SK-N-SH treated with all-trans-retinoic acid at 6 μM for 48 hours (cell line): ENCODE measurements around the gene CEP250.

Experiments used
- ATAC-seq: fragments of 200-7000 bp; cut with Tn5 transposase; 3 replicates; pipeline ENCODE4 v1.9.1; 2020; ENCODE audit warnings: mild to moderate bottlenecking, moderate library complexity
- ARNTL ChIP-seq: fragments of 450-650 bp; formaldehyde crosslinking; IDR thresholded peaks from 2 replicates; pipeline ENCODE4 v1.5.0; 2020; ENCODE audit warnings: low read depth, mild to moderate bottlenecking, moderate library complexity, borderline replicate concordance
- BACH2 ChIP-seq: fragments of 250-450 bp; sonication (Bioruptor Pico); IDR thresholded peaks from 2 replicates; pipeline ENCODE4 v1.9.0; 2021; ENCODE audit warnings: mild to moderate bottlenecking, borderline replicate concordance
- CREB5 ChIP-seq: fragments of 250-450 bp; sonication (Bioruptor Pico); IDR thresholded peaks from 2 replicates; pipeline ENCODE4 v1.5.1; 2020; ENCODE audit warnings: low read depth, mild to moderate bottlenecking, moderate library complexity
- CSDC2 ChIP-seq: fragments of 250-450 bp; sonication (Bioruptor Pico); IDR thresholded peaks from 2 replicates; pipeline ENCODE4 v1.5.0; 2020; ENCODE audit warnings: mild to moderate bottlenecking, moderate library complexity
- CSRNP3 ChIP-seq: fragments of 250-450 bp; sonication (Bioruptor Pico); IDR thresholded peaks from 2 replicates; pipeline ENCODE4 v1.5.1; 2021; ENCODE audit warnings: mild to moderate bottlenecking, moderate library complexity
- ESRRG ChIP-seq: fragments of 250-450 bp; sonication (Bioruptor Pico); IDR thresholded peaks from 2 replicates; pipeline ENCODE4 v1.6.1; 2021; ENCODE audit warnings: mild to moderate bottlenecking
- GLIS3 ChIP-seq: fragments of 250-450 bp; sonication (Bioruptor Pico); IDR thresholded peaks from 2 replicates; pipeline ENCODE4 v1.5.0; 2020; ENCODE audit warnings: mild to moderate bottlenecking, moderate library complexity
- POU6F1 ChIP-seq: fragments of 250-450 bp; sonication (Bioruptor Pico); IDR thresholded peaks from 2 replicates; pipeline ENCODE4 v1.8.0; 2021; ENCODE audit warnings: low read depth, mild to moderate bottlenecking, moderate library complexity, borderline replicate concordance
- PPARA ChIP-seq: fragments of 250-450 bp; sonication (Bioruptor Pico); IDR thresholded peaks from 2 replicates; pipeline ENCODE4 v1.5.0; 2020; ENCODE audit warnings: mild to moderate bottlenecking, borderline replicate concordance
- RARB ChIP-seq: fragments of 250-450 bp; sonication (Bioruptor Pico); IDR thresholded peaks from 2 replicates; pipeline ENCODE4 v1.8.0; 2021; ENCODE audit warnings: mild to moderate bottlenecking, moderate library complexity
- TCF4 ChIP-seq: fragments of 250-450 bp; sonication (Bioruptor Pico); IDR thresholded peaks from 2 replicates; pipeline ENCODE4 v1.8.0; 2021; ENCODE audit warnings: mild to moderate bottlenecking, moderate library complexity, borderline replicate concordance
- TOX ChIP-seq: fragments of 250-450 bp; sonication (Bioruptor Pico); IDR thresholded peaks from 2 replicates; pipeline ENCODE4 v1.8.0; 2021; ENCODE audit warnings: mild to moderate bottlenecking, moderate library complexity, borderline replicate concordance
- TSHZ2 ChIP-seq: fragments of 250-450 bp; sonication (Bioruptor Pico); IDR thresholded peaks from 2 replicates; pipeline ENCODE4 v1.5.0; 2020; ENCODE audit warnings: mild to moderate bottlenecking, moderate library complexity
- ZC3H10 ChIP-seq: fragments of 250-450 bp; sonication (Bioruptor Pico); IDR thresholded peaks from 2 replicates; pipeline ENCODE4 v1.5.1; 2021; ENCODE audit warnings: mild to moderate bottlenecking, moderate library complexity
- ZFP3 ChIP-seq: fragments of 250-450 bp; sonication (Bioruptor Pico); IDR thresholded peaks from 2 replicates; pipeline ENCODE4 v1.5.0; 2020; ENCODE audit warnings: mild to moderate bottlenecking, moderate library complexity
- ZFP30 ChIP-seq: fragments of 450-650 bp; formaldehyde crosslinking; IDR thresholded peaks from 2 replicates; pipeline ENCODE4 v1.5.0; 2022; ENCODE audit warnings: mild to moderate bottlenecking, moderate library complexity
- ZNF565 ChIP-seq: fragments of 450-650 bp; formaldehyde crosslinking; conservative IDR thresholded peaks from 2 replicates; pipeline ENCODE4 v1.5.0; 2020; ENCODE audit warnings: low read depth, mild to moderate bottlenecking, moderate library complexity
- ZNF70 ChIP-seq: fragments of 450-650 bp; formaldehyde crosslinking; IDR thresholded peaks from 2 replicates; pipeline ENCODE4 v1.5.0; 2020; ENCODE audit warnings: mild to moderate bottlenecking, moderate library complexity
- ZNF8 ChIP-seq: fragments of 450-650 bp; formaldehyde crosslinking; IDR thresholded peaks from 2 replicates; pipeline ENCODE4 v1.5.0; 2020; ENCODE audit warnings: mild to moderate bottlenecking, moderate library complexity

CEP250 gene

GRCh38 chr20:35560541-35560940 lies 105.1 kb downstream of the CEP250 start:
- ATAC-seq: no peak
- TF ChIP-seq GLIS3 (CRISPR knock-in tag): no peak
- TF ChIP-seq ZFP3 (CRISPR knock-in tag): no peak
- TF ChIP-seq PPARA (CRISPR knock-in tag): no peak
- TF ChIP-seq ZC3H10 (CRISPR knock-in tag): no peak
- TF ChIP-seq ZFP30: no peak
- no peak for TF ChIP-seq ZNF8 (CRISPR knock-in tag)
- no peak for TF ChIP-seq ZNF565 (CRISPR knock-in tag)
- TF ChIP-seq CSRNP3 (CRISPR knock-in tag): no peak
- TF ChIP-seq TSHZ2 (CRISPR knock-in tag): no peak

- TF ChIP-seq PPARA (CRISPR knock-in tag): no peak
- TF ChIP-seq ZNF8 (CRISPR knock-in tag): no peak
- TF ChIP-seq TCF4 (CRISPR knock-in tag): no peak
- no peak for TF ChIP-seq ZNF70 (CRISPR knock-in tag)
- TF ChIP-seq ZFP3 (CRISPR knock-in tag): no peak
- no peak for TF ChIP-seq ZFP30
- TF ChIP-seq POU6F1 (CRISPR knock-in tag): no peak
- TF ChIP-seq ESRRG (CRISPR knock-in tag): no peak
- no peak for TF ChIP-seq RARB
- no peak for TF ChIP-seq BACH2 (CRISPR knock-in tag)
- TF ChIP-seq TSHZ2 (CRISPR knock-in tag): no peak
- no peak for TF ChIP-seq ZC3H10 (CRISPR knock-in tag)
- no peak for TF ChIP-seq GLIS3 (CRISPR knock-in tag)
- no peak for TF ChIP-seq TOX
- TF ChIP-seq, all 23 proteins: peak for 0
- peak; percentile 86 for ATAC-seq
Observed at GRCh38 chr20:35561268-35561667, 105.9 kb downstream of the CEP250 start.

GRCh38 chr20:35561671-35562070 lies 106.3 kb downstream of the CEP250 start:
- ATAC-seq: no peak
- TF ChIP-seq POU6F1 (CRISPR knock-in tag) (no peak), ZC3H10 (CRISPR knock-in tag) (no peak), BACH2 (CRISPR knock-in tag) (no peak), CREB5 (no peak), ZNF70 (CRISPR knock-in tag) (no peak), CSRNP3 (CRISPR knock-in tag) (no peak), ARNTL (CRISPR knock-in tag) (no peak), RARB (no peak), CSDC2 (CRISPR knock-in tag) (no peak), GLIS3 (CRISPR knock-in tag) (no peak), TSHZ2 (CRISPR knock-in tag) (no peak)
